Measurements from ENCODE around the gene AKAP7.

- TF ChIP-seq ZBTB26 (tag by site-specific recombination; optimal IDR thresholded peaks at IDR 0.05) = peak; percentile 79
- no peak for TF ChIP-seq ZNF280D (tag by site-specific recombination; IDR thresholded peaks at IDR 0.05)
- TF ChIP-seq ZNF629 (tag by site-specific recombination; IDR thresholded peaks at IDR 0.05) = no peak; the same call in 1 of the 2 replicates
- no peak for TF ChIP-seq ZSCAN18 (tag by site-specific recombination; IDR thresholded peaks at IDR 0.05)
Measured at GRCh38 chr6:131135244-131136020, at the start of gene AKAP7.
